ENCODE data around the gene PLSCR2. TPM values are rescaled to one million over a fixed set of nuclear protein-coding genes. Genes with fewer than 3 reads are reported as not detected.

The PLSCR2 gene
- total and polyA plus RNA-seq, 10 of the 15 experiments (the other 5 are each of a cell fraction or from before 2014, with no cell fraction given): not detected

GRCh38 chr3:146503461-146504202 is 34.3 kb upstream of the PLSCR2 start (continued):
- TF ChIP-seq TAF1 (IDR thresholded peaks at IDR 0.05; ENCODE audit: borderline replicate concordance, low read depth, low read length) (no peak), IKZF2 (IDR thresholded peaks at IDR 0.05) (peak; percentile 70 to 81), NR2C2 (IDR thresholded peaks at IDR 0.05; ENCODE audit: borderline replicate concordance, control insufficient read depth, insufficient read length, low read depth) (no peak), GATAD2B (conservative IDR thresholded peaks at IDR 0.05; ENCODE audit: low read depth) (no peak), JUNB (IDR thresholded peaks at IDR 0.05) (peak; percentile 89), TCF7 (IDR thresholded peaks at IDR 0.05; ENCODE audit: borderline replicate concordance) (no peak), SIN3A (IDR thresholded peaks at IDR 0.05; ENCODE audit: low read depth, low read length) (no peak), ZNF622 (IDR thresholded peaks at IDR 0.05) (no peak), BHLHE40 (IDR thresholded peaks at IDR 0.05; ENCODE audit: borderline replicate concordance in 1 of 2, low read depth in 2 of 2, low read length in 1 of 2) (peak in 1 of 2 experiments; percentile 11; a peak in 1 of 4 replicates), GABPA (IDR thresholded peaks at IDR 0.05; ENCODE audit: low read depth) (no peak), EGR1 (IDR thresholded peaks at IDR 0.05; ENCODE audit: borderline replicate concordance in 1 of 2, low read depth in 2 of 2, low read length in 2 of 2) (no peak), EP300 (IDR thresholded peaks at IDR 0.05; ENCODE audit: borderline replicate concordance in 1 of 2, control insufficient read depth in 1 of 2, low read depth in 2 of 2, low read length in 2 of 2) (peak; percentile 26 to 44; a peak in 2 of 4 replicates), HCFC1 (IDR thresholded peaks at IDR 0.05; ENCODE audit: low read length) (no peak), SRF (IDR thresholded peaks at IDR 0.05; ENCODE audit: low read depth in 2 of 2, low read length in 2 of 2) (no peak), MTA3 (IDR thresholded peaks at IDR 0.05; ENCODE audit: borderline replicate concordance, low read length) (peak; percentile 92; the same call in 1 of the 2 replicates), MLLT1 (IDR thresholded peaks at IDR 0.05) (no peak), POLR2AphosphoS2 (IDR thresholded peaks at IDR 0.05; ENCODE audit: low read depth, low read length) (no peak), EED (IDR thresholded peaks at IDR 0.05; ENCODE audit: low read depth) (peak; percentile 89), DPF2 (IDR thresholded peaks at IDR 0.05) (peak; percentile 56; the same call in 1 of the 2 replicates), RFX5 (IDR thresholded peaks at IDR 0.05; ENCODE audit: low read depth, low read length) (no peak)
- TF ChIP-seq, protein P1, sequence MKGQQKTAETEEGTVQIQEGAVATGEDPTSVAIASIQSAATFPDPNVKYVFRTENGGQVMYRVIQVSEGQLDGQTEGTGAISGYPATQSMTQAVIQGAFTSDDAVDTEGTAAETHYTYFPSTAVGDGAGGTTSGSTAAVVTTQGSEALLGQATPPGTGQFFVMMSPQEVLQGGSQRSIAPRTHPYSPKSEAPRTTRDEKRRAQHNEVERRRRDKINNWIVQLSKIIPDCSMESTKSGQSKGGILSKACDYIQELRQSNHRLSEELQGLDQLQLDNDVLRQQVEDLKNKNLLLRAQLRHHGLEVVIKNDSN (IDR thresholded peaks at IDR 0.05; ENCODE audit: borderline replicate concordance, extremely low read length, insufficient read depth, low read depth, low read length): no peak
- TF ChIP-seq, protein P2, sequence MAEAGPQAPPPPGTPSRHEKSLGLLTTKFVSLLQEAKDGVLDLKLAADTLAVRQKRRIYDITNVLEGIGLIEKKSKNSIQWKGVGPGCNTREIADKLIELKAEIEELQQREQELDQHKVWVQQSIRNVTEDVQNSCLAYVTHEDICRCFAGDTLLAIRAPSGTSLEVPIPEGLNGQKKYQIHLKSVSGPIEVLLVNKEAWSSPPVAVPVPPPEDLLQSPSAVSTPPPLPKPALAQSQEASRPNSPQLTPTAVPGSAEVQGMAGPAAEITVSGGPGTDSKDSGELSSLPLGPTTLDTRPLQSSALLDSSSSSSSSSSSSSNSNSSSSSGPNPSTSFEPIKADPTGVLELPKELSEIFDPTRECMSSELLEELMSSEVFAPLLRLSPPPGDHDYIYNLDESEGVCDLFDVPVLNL (IDR thresholded peaks at IDR 0.05; ENCODE audit: low read depth, low read length): no peak

Measured in GM12878 (cell line).